IPS-11a (cell line): ENCODE measurements around the gene THY1.

Source experiments
- H3K4me3 ChIP-seq: one replicate; pipeline ENCODE4 v1.5.1; 2013; ENCODE audit warnings: low read depth, low read length, control low read depth

The THY1 gene

GRCh38 chr11:119372260-119373058 is 50.5 kb downstream of the THY1 start:
- no peak overlapping the region for H3K4me3 ChIP-seq

GRCh38 chr11:119371778-119372182 is 51.2 kb downstream of the THY1 start:
- H3K4me3 ChIP-seq: no peak overlapping the region

GRCh38 chr11:119371067-119371601 is 51.8 kb downstream of the THY1 start:
- H3K4me3 ChIP-seq: no peak overlapping the region

- no peak overlapping the region for H3K4me3 ChIP-seq
Observed at GRCh38 chr11:119370486-119371046, 52.4 kb downstream of the THY1 start.

- no peak overlapping the region for H3K4me3 ChIP-seq
Observed at GRCh38 chr11:119369132-119369925, 53.6 kb downstream of the THY1 start.

GRCh38 chr11:119368121-119369034 is 54.6 kb downstream of the THY1 start:
- H3K4me3 ChIP-seq: no peak overlapping the region

- H3K4me3 ChIP-seq: no peak overlapping the region
Observed at GRCh38 chr11:119367661-119368120, 55.3 kb downstream of the THY1 start.
